Mesenchymal stem cell (in vitro differentiated cells and primary cell): Measurements from ENCODE around the gene DOCK10.

Source experiments
- DNase-seq: peaks from one replicate; pipeline ENCODE4 v3.0.0-alpha.2; 2013
- H2AFZ ChIP-seq: one replicate; pipeline ENCODE4 v1.6.1; 2013; ENCODE audit warnings: low read depth, mild to moderate bottlenecking, control low read depth, inconsistent platforms, low read length, moderate library complexity
- H2AK5ac ChIP-seq: 2 replicates; pipeline ENCODE4 v1.6.1; 2013; ENCODE audit warnings: low read length, moderate library complexity, mild to moderate bottlenecking, inconsistent platforms; ENCODE audit not compliant: severe bottlenecking
- H2BK120ac ChIP-seq: one replicate; pipeline ENCODE4 v1.6.1; 2013; ENCODE audit warnings: low read depth, mild to moderate bottlenecking, inconsistent platforms, low read length, moderate library complexity
- H2BK12ac ChIP-seq, 2 experiments: one replicate each; pipeline ENCODE4 v1.6.1; 2013; ENCODE audit warnings: inconsistent platforms in 2 of 2, low read length in 2 of 2, mild to moderate bottlenecking in 2 of 2, moderate library complexity in 2 of 2, control low read depth in 1 of 2
- H2BK15ac ChIP-seq: one replicate; pipeline ENCODE4 v1.6.1; 2013; ENCODE audit warnings: mild to moderate bottlenecking, low read depth, inconsistent platforms; ENCODE audit not compliant: poor library complexity, severe bottlenecking
- H2BK5ac ChIP-seq: 2 replicates; pipeline ENCODE4 v1.6.1; 2013; ENCODE audit warnings: low read depth, mild to moderate bottlenecking, low read length, control low read depth, inconsistent platforms; ENCODE audit not compliant: poor library complexity, severe bottlenecking
- H3K14ac ChIP-seq, 2 experiments: one replicate each; pipeline ENCODE4 v1.6.1; 2013; ENCODE audit warnings: inconsistent platforms in 2 of 2, low read length in 2 of 2, control low read depth in 1 of 2, mild to moderate bottlenecking in 1 of 2, moderate library complexity in 1 of 2
- H3K18ac ChIP-seq, 2 experiments: one replicate each; pipeline ENCODE4 v1.6.1; 2013; ENCODE audit warnings: inconsistent platforms in 2 of 2, low read length in 2 of 2, control low read depth in 1 of 2, low read depth in 1 of 2, mild to moderate bottlenecking in 1 of 2
- H3K23ac ChIP-seq, 2 experiments: one replicate each; pipeline ENCODE4 v1.6.1; 2013; ENCODE audit warnings: inconsistent platforms in 2 of 2, low read length in 2 of 2, mild to moderate bottlenecking in 2 of 2, moderate library complexity in 2 of 2, control low read depth in 1 of 2
- H3K27ac ChIP-seq: 2 replicates; pipeline ENCODE4 v1.5.1; 2013; ENCODE audit warnings: mild to moderate bottlenecking, moderate library complexity, low read length, control low read depth, inconsistent platforms; ENCODE audit not compliant: poor library complexity, severe bottlenecking
- H3K27me3 ChIP-seq, 2 experiments: 2 replicates each; pipeline versions ENCODE4 v1.6.1 to v1.7.0; 2013; ENCODE audit warnings: low read length in 2 of 2, mild to moderate bottlenecking in 2 of 2, moderate library complexity in 2 of 2, control low read depth in 1 of 2, inconsistent platforms in 1 of 2; ENCODE audit not compliant: control insufficient read depth in 1 of 2, insufficient read depth in 1 of 2
- H3K36me3 ChIP-seq, 2 experiments: 2 replicates each; pipeline versions ENCODE4 v1.6.1 to v1.7.0; 2013; ENCODE audit warnings: low read length in 2 of 2, control low read depth in 1 of 2, inconsistent platforms in 1 of 2, low read depth in 1 of 2, mild to moderate bottlenecking in 1 of 2; ENCODE audit not compliant: insufficient read depth in 2 of 2, control insufficient read depth in 1 of 2
- H3K4ac ChIP-seq, 2 experiments: one replicate each; pipeline ENCODE4 v1.6.1; 2013; ENCODE audit warnings: inconsistent platforms in 2 of 2, low read length in 2 of 2, mild to moderate bottlenecking in 2 of 2, moderate library complexity in 2 of 2, control low read depth in 1 of 2, low read depth in 1 of 2
- H3K4me1 ChIP-seq: 2 replicates; pipeline ENCODE4 v1.6.1; 2013; ENCODE audit warnings: low read depth, low read length, control low read depth; ENCODE audit not compliant: control insufficient read depth, insufficient read depth
- H3K4me2 ChIP-seq: 2 replicates; pipeline ENCODE4 v1.6.1; 2013; ENCODE audit warnings: low read length, mild to moderate bottlenecking, inconsistent platforms; ENCODE audit not compliant: poor library complexity, severe bottlenecking
- H3K4me3 ChIP-seq, 2 experiments: 2 replicates each; pipeline versions ENCODE4 v1.5.1 to v1.7.0; 2013; ENCODE audit warnings: low read length in 2 of 2, mild to moderate bottlenecking in 2 of 2, control low read depth in 1 of 2, low read depth in 1 of 2; ENCODE audit not compliant: insufficient read depth in 1 of 2
- H3K79me1 ChIP-seq: replicated peaks from 2 replicates; pipeline ENCODE4 v1.6.1; 2013; ENCODE audit warnings: mild to moderate bottlenecking, control low read depth, low read length, inconsistent platforms; ENCODE audit not compliant: poor library complexity, severe bottlenecking
- H3K9ac ChIP-seq: 2 replicates; pipeline ENCODE4 v1.7.0; 2013; ENCODE audit warnings: mild to moderate bottlenecking, low read length, moderate library complexity
- H3K9me3 ChIP-seq: 2 replicates; pipeline ENCODE4 v1.7.0; 2013; ENCODE audit warnings: mild to moderate bottlenecking, low read length; ENCODE audit not compliant: control insufficient read depth
- H4K8ac ChIP-seq: one replicate; pipeline ENCODE4 v1.6.1; 2013; ENCODE audit warnings: inconsistent platforms, mild to moderate bottlenecking, low read length, moderate library complexity
- H4K91ac ChIP-seq: one replicate; pipeline ENCODE4 v1.6.1; 2013; ENCODE audit warnings: mild to moderate bottlenecking, low read length, inconsistent platforms
- WGBS: methylation state at CpG from one replicate; pipeline ENCODE4 v1.1.7; 2013; ENCODE audit warnings: mixed read lengths; 5-methylcytosine and 5-hydroxymethylcytosine counted together

DOCK10 gene

DNA sequence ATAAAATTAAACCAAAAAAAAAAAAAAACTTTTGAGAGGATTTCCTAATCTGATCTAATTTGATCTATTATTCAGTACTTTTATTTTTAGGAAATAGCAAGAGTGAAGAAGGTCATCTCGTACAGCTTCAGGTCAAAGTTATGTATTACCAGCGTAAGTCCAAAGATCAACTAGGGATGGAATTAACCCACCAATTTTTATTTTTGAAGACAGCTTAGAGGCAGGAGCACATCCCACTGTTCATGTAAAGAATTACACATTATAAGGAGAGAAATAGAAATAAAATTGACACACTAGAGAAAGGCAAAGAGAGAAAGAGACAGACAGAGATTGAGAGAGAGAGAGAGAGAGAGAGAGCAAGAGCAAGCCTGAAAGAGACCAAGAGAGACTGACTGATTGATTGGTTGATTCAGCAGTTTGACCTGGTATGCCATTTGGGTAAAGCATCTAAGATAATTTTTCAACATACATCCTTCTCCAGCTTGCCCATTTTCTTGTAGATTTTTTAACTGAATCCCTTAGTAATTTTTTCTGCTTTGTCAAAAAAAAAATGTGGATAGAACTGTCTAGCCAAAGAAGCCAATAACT is 25.1 kb downstream of the DOCK10 start:
- 100% methylated on average over 2 of the region's 2 CpGs for WGBS
- Histone ChIP-seq H3K23ac (no peak overlapping the region), H3K18ac (no peak overlapping the region), H3K36me3 (no peaks in the 10 kb centered on the region), H3K27ac (peak overlapping the region; percentile 69), H2BK15ac (no peak overlapping the region), H2BK5ac (no peak overlapping the region), H3K4me1 (peaks cover 6% of the 10 kb centered on the region), H3K4me2 (no peak overlapping the region), H3K9ac (peak overlapping the region; percentile 33), H3K14ac (no peak overlapping the region), H3K79me1 (peaks cover 4% of the 10 kb centered on the region), H3K4ac (no peak overlapping the region), H2BK12ac (no peak overlapping the region), H3K4me3 (no peak overlapping the region), H2AFZ (no peak overlapping the region), H3K27me3 (no peaks in the 10 kb centered on the region), H3K9me3 (no peaks in the 10 kb centered on the region), H4K91ac (no peak overlapping the region), H2AK5ac (no peak overlapping the region), H4K8ac (no peak overlapping the region), H2BK120ac (no peak overlapping the region)
- no peak for DNase-seq

DNA sequence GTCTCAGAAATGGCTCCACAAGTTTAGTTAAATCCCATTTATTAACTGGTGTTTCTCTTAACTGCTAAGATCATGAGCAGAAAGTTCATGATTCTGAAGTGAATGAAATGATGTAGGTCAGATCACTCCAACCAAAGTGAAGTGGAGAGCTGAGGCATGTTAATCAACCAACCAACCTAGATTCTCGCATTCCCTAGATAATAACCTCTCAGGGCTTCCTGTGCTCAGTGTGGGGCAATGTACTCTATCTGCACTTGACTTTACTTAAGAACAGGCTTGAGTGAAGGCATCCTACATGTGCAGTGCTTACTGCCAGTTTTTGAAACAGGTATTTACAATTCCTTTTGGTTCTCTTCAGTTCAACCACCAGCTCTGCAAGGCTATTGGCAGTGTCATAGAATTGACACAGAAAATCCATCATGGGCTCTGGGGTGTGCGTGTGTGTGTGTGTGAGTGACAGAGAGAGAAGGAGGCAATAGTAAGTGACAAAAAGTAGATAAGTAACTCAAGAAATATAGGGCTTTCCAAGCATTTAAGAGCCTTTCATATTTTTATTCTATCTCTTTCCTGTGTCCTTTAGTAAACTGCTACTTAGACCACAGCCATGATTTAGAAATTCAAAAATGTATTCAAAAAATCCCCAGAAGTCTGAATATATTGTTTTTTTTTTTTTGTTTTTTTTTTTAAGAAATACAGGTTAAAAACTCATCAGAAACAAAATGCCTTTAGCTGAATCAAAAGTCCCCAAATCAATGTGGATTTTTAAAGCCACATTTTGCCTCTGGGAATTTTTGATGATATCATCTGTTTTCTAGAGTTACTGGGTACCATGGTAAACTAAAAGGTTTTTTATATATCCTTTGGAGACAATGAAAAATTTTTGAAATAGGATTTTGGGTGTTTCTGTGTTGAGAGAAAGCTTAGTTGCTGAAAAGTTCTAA is 28.6 kb downstream of the DOCK10 start:
- no peak overlapping the region for H2BK12ac ChIP-seq
- peaks cover 4% of the 10 kb centered on the region for H3K79me1 ChIP-seq
- H3K14ac ChIP-seq = no peak overlapping the region
- H3K4ac ChIP-seq = no peak overlapping the region
- H3K9ac ChIP-seq = no peak overlapping the region
- H3K18ac ChIP-seq = no peak overlapping the region
- H3K9me3 ChIP-seq = no peaks in the 10 kb centered on the region
- no peak overlapping the region for H2BK15ac ChIP-seq
- no peaks in the 10 kb centered on the region for H3K36me3 ChIP-seq
- no peak overlapping the region for H2AK5ac ChIP-seq
- no peak overlapping the region for H4K8ac ChIP-seq
- H2BK120ac ChIP-seq = no peak overlapping the region
- no peak overlapping the region for H2BK5ac ChIP-seq
- peak; percentile 22 for DNase-seq
- H4K91ac ChIP-seq = no peak overlapping the region
- H3K4me3 ChIP-seq = no peak overlapping the region
- no peak overlapping the region for H3K4me2 ChIP-seq
- peaks cover 8% of the 10 kb centered on the region for H3K4me1 ChIP-seq
- H3K27ac ChIP-seq = no peak overlapping the region
- H2AFZ ChIP-seq = no peak overlapping the region
- H3K23ac ChIP-seq = no peak overlapping the region
- no peaks in the 10 kb centered on the region for H3K27me3 ChIP-seq
- 80% methylated on average over 2 of the region's 2 CpGs for WGBS

DNA sequence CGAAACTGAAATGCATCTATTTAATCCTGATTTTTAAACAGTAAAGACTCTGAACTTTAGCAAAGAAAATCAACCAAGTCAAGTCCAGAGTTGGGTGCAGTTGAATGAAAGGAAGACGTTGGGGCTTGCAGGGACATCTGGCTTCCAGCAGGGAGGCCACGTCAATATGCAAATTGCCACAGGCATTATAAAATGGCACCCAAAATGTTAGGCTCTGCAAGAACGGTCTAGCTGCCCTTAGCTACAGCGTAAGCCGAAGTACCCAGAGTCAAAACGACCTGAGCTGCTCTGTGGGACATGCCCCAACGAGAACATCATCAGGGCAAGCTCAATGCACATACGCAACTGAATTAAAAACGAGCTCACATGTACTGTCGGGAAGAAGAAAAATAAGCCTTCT is 30.7 kb downstream of the DOCK10 start:
- Histone ChIP-seq H3K4me1 (peaks cover 5% of the 10 kb centered on the region), H2AFZ (no peak overlapping the region), H3K9me3 (no peaks in the 10 kb centered on the region), H2BK15ac (no peak overlapping the region), H3K27me3 (no peaks in the 10 kb centered on the region), H2BK12ac (no peak overlapping the region), H3K9ac (peak overlapping the region; percentile 71), H3K4ac (no peak overlapping the region), H3K18ac (no peak overlapping the region), H3K36me3 (no peaks in the 10 kb centered on the region), H2BK120ac (no peak overlapping the region), H2BK5ac (no peak overlapping the region), H3K4me3 (no peak overlapping the region), H3K79me1 (peaks cover 8% of the 10 kb centered on the region), H2AK5ac (peak overlapping the region; percentile 7), H3K14ac (no peak overlapping the region), H4K8ac (no peak overlapping the region), H3K4me2 (no peak overlapping the region), H3K23ac (no peak overlapping the region), H4K91ac (no peak overlapping the region), H3K27ac (no peak overlapping the region)
- WGBS = 76% methylated on average over 10 of the region's 11 CpGs
- DNase-seq = no peak

DNA sequence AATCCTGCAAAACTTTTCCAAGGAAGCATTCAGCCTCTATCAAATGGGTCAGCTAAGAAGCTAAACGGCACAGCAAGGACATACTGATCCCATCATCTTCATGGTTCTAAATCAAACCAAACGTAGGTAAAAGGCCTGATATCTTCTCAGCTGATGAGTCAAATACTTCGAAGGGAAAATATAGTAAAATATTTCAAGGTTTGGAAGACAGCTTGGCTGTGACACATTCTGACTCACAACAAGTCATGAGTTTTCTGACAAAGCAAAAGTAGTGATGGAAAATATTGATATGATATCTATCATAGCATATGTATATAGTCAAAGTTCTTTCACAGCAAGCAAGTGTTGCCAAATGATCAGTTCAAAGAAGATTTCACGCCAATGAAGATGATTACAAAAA is 31.5 kb downstream of the DOCK10 start:
- WGBS = 44% methylated on average over 3 of the region's 4 CpGs
- Histone ChIP-seq H2AK5ac (peak overlapping the region; percentile 42), H2BK120ac (no peak overlapping the region)

More for the DNA sequence above, 31.5 kb downstream of the DOCK10 start:
- peaks cover 8% of the 10 kb centered on the region for H3K79me1 ChIP-seq
- no peak overlapping the region for H4K91ac ChIP-seq
- H3K4me2 ChIP-seq = no peak overlapping the region
- H3K9me3 ChIP-seq = no peaks in the 10 kb centered on the region
- H2AFZ ChIP-seq = no peak overlapping the region
- H3K23ac ChIP-seq = no peak overlapping the region
- no peak overlapping the region for H2BK5ac ChIP-seq
- H2BK15ac ChIP-seq = no peak overlapping the region
- H3K18ac ChIP-seq = no peak overlapping the region
- H3K36me3 ChIP-seq = no peaks in the 10 kb centered on the region
- peak overlapping the region; percentile 71 for H3K9ac ChIP-seq
- no peak overlapping the region for H2BK12ac ChIP-seq
- no peak overlapping the region for H3K4ac ChIP-seq
- peaks cover 5% of the 10 kb centered on the region for H3K4me1 ChIP-seq
- H3K14ac ChIP-seq = no peak overlapping the region
- no peak overlapping the region for H3K4me3 ChIP-seq
- H3K27ac ChIP-seq = peak overlapping the region; percentile 47
- H3K27me3 ChIP-seq = no peaks in the 10 kb centered on the region
- no peak overlapping the region for H4K8ac ChIP-seq
- DNase-seq = peak; percentile 48
